Astrocyte (in vitro differentiated cells and primary cell): ENCODE data around the gene PHYHD1.

Source experiments
- EZH2 ChIP-seq: IDR thresholded peaks from 2 replicates; pipeline ENCODE4 v1.6.1; 2012; ENCODE audit warnings: mild to moderate bottlenecking, low read length, inconsistent platforms; ENCODE audit not compliant: insufficient read depth
- TF ChIP-seq, protein P1 (sequence below): IDR thresholded peaks from 2 replicates; pipeline ENCODE4 v1.5.1; 2011; ENCODE audit warnings: low read depth, mild to moderate bottlenecking, inconsistent platforms, low read length, moderate library complexity; ENCODE audit not compliant: insufficient read depth

DNA sequence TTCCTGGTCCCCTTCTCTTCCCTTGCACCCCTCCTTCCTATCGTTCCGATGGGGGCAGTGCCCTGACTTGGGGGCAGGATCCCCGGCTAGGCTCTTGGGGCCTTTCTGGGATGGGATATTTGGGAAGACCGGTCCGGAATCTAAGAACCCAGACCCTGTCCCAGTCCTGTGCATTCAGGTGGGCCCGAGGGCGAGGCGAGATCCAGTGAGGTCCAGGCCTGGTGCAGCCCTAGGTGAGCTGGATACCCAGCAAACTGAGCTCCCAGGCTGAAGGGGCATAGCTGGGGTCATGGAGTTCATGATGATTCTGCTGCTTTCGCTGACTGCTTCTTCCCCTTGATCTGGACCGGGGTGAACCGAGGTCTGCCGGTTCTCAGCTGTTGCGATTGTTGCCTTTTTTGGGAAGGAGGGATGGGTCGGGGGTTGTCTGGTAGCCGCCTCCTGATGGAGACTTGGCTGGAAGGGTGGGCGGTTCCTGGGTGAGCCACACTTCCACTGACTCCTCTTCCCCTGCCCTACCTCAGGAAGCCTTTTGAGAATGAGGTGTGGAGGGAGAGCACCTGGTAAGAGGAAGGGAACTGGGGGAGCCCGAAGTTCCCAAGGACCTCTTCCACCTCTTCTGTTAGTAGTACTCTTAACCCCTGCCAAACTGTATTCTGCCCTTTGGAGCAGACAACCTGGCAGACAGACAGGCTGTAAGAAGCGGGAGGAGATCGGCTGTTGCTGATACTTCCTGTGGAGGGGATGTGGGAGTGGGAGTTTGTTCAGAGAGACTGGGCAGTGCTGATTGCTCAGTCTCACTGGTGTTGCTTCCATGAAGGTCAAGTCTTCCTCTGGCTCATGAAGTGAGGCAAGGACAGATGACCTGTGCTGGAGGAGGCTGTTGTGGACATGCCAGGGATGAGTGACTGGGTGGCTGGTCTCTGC, 37.8 kb upstream of the PHYHD1 start:
- TF ChIP-seq, protein P1, sequence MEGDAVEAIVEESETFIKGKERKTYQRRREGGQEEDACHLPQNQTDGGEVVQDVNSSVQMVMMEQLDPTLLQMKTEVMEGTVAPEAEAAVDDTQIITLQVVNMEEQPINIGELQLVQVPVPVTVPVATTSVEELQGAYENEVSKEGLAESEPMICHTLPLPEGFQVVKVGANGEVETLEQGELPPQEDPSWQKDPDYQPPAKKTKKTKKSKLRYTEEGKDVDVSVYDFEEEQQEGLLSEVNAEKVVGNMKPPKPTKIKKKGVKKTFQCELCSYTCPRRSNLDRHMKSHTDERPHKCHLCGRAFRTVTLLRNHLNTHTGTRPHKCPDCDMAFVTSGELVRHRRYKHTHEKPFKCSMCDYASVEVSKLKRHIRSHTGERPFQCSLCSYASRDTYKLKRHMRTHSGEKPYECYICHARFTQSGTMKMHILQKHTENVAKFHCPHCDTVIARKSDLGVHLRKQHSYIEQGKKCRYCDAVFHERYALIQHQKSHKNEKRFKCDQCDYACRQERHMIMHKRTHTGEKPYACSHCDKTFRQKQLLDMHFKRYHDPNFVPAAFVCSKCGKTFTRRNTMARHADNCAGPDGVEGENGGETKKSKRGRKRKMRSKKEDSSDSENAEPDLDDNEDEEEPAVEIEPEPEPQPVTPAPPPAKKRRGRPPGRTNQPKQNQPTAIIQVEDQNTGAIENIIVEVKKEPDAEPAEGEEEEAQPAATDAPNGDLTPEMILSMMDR: no peak
- TF ChIP-seq EZH2: no peak
